ENCODE measurements around the gene TMC1. TPM values are rescaled to one million over a fixed set of nuclear protein-coding genes. Genes with fewer than 3 reads are reported as not detected.
"Not testable (repeated sequence)": the region's sequence is repeated elsewhere in the genome, so short reads cannot be mapped to it uniquely, and the experiment has no call there.

Gene TMC1
- total RNA-seq, 1 experiment from 2014 or later: 0.36 TPM

DNA sequence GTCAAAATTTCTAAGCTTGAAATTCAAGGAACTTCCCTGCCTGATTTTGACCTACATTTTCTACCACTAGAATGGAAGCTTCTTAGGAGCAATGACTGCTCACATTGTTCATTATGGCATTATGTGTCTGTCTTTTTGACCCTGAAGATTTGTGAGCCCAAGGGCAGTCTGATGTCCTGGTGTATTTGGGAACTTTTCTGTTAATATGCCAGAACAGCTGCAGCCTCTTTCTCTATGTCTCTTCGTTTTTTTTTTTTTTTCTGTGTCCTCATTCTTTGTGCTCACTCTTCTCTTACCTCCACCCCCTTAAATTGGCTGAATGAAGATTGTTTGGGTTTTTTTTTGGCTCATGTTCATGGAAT is 34.8 kb upstream of the TMC1 start:
- no peaks in the 10 kb centered on the region for H3K27me3 ChIP-seq (ENCODE audit: control insufficient read depth, insufficient read depth, low read length)
- peak overlapping the region; percentile 31; the same call in 1 of the 2 replicates for H3K27ac ChIP-seq (ENCODE audit: low read length)
- in situ Hi-C loops (cut with HindIII; ENCODE audit: low pct_unique_long_range_greater_than_20kb, low sequenced_read_pairs): no loop called here
- BruUV-seq (replicated peaks): no TSS peak
- DNase-seq (ENCODE audit: low read depth, low spot score) (no peak), ATAC-seq (no peak)
- POLR2A ChIA-PET: interaction anchor here (0.7 kb wide), 1 partner anchor 122 kb away, joined by 4 read pairs; the partner anchor contains the start of gene ZFAND5
- H3K36me3 ChIP-seq (ENCODE audit: control insufficient read depth, insufficient read depth, low read length): no peaks in the 10 kb centered on the region
- peaks cover 4% of the 10 kb centered on the region; the same call in 1 of the 2 replicates for H3K4me1 ChIP-seq (ENCODE audit: control insufficient read depth, insufficient read depth, low read length)
- intact Hi-C loops (cut with micrococcal nuclease; ENCODE audit: unreplicated experiment): no loop called here
- no peak for TF ChIP-seq POLR2AphosphoS5 (IDR thresholded peaks at IDR 0.05; ENCODE audit: low read depth, low read length)
- TF ChIP-seq SIN3A (IDR thresholded peaks at IDR 0.05; ENCODE audit: borderline replicate concordance, insufficient read depth, low read depth, low read length): no peak
- TF ChIP-seq, protein P1, sequence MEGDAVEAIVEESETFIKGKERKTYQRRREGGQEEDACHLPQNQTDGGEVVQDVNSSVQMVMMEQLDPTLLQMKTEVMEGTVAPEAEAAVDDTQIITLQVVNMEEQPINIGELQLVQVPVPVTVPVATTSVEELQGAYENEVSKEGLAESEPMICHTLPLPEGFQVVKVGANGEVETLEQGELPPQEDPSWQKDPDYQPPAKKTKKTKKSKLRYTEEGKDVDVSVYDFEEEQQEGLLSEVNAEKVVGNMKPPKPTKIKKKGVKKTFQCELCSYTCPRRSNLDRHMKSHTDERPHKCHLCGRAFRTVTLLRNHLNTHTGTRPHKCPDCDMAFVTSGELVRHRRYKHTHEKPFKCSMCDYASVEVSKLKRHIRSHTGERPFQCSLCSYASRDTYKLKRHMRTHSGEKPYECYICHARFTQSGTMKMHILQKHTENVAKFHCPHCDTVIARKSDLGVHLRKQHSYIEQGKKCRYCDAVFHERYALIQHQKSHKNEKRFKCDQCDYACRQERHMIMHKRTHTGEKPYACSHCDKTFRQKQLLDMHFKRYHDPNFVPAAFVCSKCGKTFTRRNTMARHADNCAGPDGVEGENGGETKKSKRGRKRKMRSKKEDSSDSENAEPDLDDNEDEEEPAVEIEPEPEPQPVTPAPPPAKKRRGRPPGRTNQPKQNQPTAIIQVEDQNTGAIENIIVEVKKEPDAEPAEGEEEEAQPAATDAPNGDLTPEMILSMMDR (IDR thresholded peaks at IDR 0.05): no peak
- no peak for TF ChIP-seq TCF7L2 (IDR thresholded peaks at IDR 0.05; ENCODE audit: low read depth, low read length)
- TF ChIP-seq, protein P2, sequence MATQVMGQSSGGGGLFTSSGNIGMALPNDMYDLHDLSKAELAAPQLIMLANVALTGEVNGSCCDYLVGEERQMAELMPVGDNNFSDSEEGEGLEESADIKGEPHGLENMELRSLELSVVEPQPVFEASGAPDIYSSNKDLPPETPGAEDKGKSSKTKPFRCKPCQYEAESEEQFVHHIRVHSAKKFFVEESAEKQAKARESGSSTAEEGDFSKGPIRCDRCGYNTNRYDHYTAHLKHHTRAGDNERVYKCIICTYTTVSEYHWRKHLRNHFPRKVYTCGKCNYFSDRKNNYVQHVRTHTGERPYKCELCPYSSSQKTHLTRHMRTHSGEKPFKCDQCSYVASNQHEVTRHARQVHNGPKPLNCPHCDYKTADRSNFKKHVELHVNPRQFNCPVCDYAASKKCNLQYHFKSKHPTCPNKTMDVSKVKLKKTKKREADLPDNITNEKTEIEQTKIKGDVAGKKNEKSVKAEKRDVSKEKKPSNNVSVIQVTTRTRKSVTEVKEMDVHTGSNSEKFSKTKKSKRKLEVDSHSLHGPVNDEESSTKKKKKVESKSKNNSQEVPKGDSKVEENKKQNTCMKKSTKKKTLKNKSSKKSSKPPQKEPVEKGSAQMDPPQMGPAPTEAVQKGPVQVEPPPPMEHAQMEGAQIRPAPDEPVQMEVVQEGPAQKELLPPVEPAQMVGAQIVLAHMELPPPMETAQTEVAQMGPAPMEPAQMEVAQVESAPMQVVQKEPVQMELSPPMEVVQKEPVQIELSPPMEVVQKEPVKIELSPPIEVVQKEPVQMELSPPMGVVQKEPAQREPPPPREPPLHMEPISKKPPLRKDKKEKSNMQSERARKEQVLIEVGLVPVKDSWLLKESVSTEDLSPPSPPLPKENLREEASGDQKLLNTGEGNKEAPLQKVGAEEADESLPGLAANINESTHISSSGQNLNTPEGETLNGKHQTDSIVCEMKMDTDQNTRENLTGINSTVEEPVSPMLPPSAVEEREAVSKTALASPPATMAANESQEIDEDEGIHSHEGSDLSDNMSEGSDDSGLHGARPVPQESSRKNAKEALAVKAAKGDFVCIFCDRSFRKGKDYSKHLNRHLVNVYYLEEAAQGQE (IDR thresholded peaks at IDR 0.05; ENCODE audit: insufficient read depth in 1 of 2, low read depth in 2 of 2, low read length in 1 of 2): no peak
- CTCF ChIA-PET: no interaction called here
- H3K9me3 ChIP-seq (ENCODE audit: control insufficient read depth, insufficient read depth, low read depth, low read length): no peaks in the 10 kb centered on the region
- no peak overlapping the region for H3K4me3 ChIP-seq (ENCODE audit: low read depth in 2 of 2, low read length in 2 of 2)

GRCh38 chr9:72487665-72488064 is 33.7 kb upstream of the TMC1 start:
- intact Hi-C loops (cut with micrococcal nuclease; ENCODE audit: unreplicated experiment); H3K27me3 ChIP-seq (ENCODE audit: control insufficient read depth, insufficient read depth, low read length); H3K9me3 ChIP-seq (ENCODE audit: control insufficient read depth, insufficient read depth, low read depth, low read length); ATAC-seq; H3K4me3 ChIP-seq (ENCODE audit: low read depth in 2 of 2, low read length in 2 of 2); H3K36me3 ChIP-seq (ENCODE audit: control insufficient read depth, insufficient read depth, low read length); POLR2A ChIA-PET; CTCF ChIA-PET; H3K4me1 ChIP-seq (ENCODE audit: control insufficient read depth, insufficient read depth, low read length); in situ Hi-C loops (cut with HindIII; ENCODE audit: low pct_unique_long_range_greater_than_20kb, low sequenced_read_pairs); DNase-seq (ENCODE audit: low read depth, low spot score); BruUV-seq (replicated peaks): not testable (repeated sequence)
- H3K27ac ChIP-seq (ENCODE audit: low read length): 0 out of 2 replicates have a peak overlapping the region, but pooled peaks have one; percentile 23

- ATAC-seq: no peak
- H3K4me1 ChIP-seq (ENCODE audit: control insufficient read depth, insufficient read depth, low read length): peaks cover 7% of the 10 kb centered on the region
- H3K27me3 ChIP-seq (ENCODE audit: control insufficient read depth, insufficient read depth, low read length): no peaks in the 10 kb centered on the region
- BruUV-seq (replicated peaks): no TSS peak
- no peak overlapping the region; the same call in 1 of the 2 replicates for H3K27ac ChIP-seq (ENCODE audit: low read length)
- H3K36me3 ChIP-seq (ENCODE audit: control insufficient read depth, insufficient read depth, low read length): no peaks in the 10 kb centered on the region
- intact Hi-C loops (cut with micrococcal nuclease; ENCODE audit: unreplicated experiment) (no loop called here), in situ Hi-C loops (cut with HindIII; ENCODE audit: low pct_unique_long_range_greater_than_20kb, low sequenced_read_pairs) (no loop called here)
- no peak for DNase-seq (ENCODE audit: low read depth, low spot score)
- ChIA-PET POLR2A (no interaction called here), CTCF (no interaction called here)
- H3K9me3 ChIP-seq (ENCODE audit: control insufficient read depth, insufficient read depth, low read depth, low read length): no peaks in the 10 kb centered on the region
- no peak overlapping the region for H3K4me3 ChIP-seq (ENCODE audit: low read depth in 2 of 2, low read length in 2 of 2)
- TF ChIP-seq, protein P2 (IDR thresholded peaks at IDR 0.05; ENCODE audit: insufficient read depth in 1 of 2, low read depth in 2 of 2, low read length in 1 of 2): no peak
- TF ChIP-seq TCF7L2 (IDR thresholded peaks at IDR 0.05; ENCODE audit: low read depth, low read length) (no peak), POLR2AphosphoS5 (IDR thresholded peaks at IDR 0.05; ENCODE audit: low read depth, low read length) (no peak), SIN3A (IDR thresholded peaks at IDR 0.05; ENCODE audit: borderline replicate concordance, insufficient read depth, low read depth, low read length) (no peak)
- TF ChIP-seq, protein P1 (IDR thresholded peaks at IDR 0.05): no peak
Observed at GRCh38 chr9:72489986-72490385, 31.4 kb upstream of the TMC1 start.

Measured in Panc1 (cell line).